ENCODE measurements around the gene XCR1.

The XCR1 gene

GRCh38 chr3:45987368-45988291, 39.7 kb downstream of the XCR1 start:
- TF ChIP-seq CTCF (IDR thresholded peaks at IDR 0.05; ENCODE audit: borderline replicate concordance, insufficient read depth, low read depth, low read length) = no peak
- no peak overlapping the region for H3K4me3 ChIP-seq (ENCODE audit: low read depth, low read length)

GRCh38 chr3:45986303-45986982, 40.8 kb downstream of the XCR1 start:
- TF ChIP-seq CTCF (IDR thresholded peaks at IDR 0.05; ENCODE audit: borderline replicate concordance, insufficient read depth, low read depth, low read length) = no peak
- no peak overlapping the region for H3K4me3 ChIP-seq (ENCODE audit: low read depth, low read length)

- no peak for TF ChIP-seq CTCF (IDR thresholded peaks at IDR 0.05; ENCODE audit: borderline replicate concordance, insufficient read depth, low read depth, low read length)
- H3K4me3 ChIP-seq (ENCODE audit: low read depth, low read length) = no peak overlapping the region
Observed at GRCh38 chr3:45985532-45986302, 41.6 kb downstream of the XCR1 start.

GRCh38 chr3:45984331-45985312, 42.7 kb downstream of the XCR1 start:
- TF ChIP-seq CTCF (IDR thresholded peaks at IDR 0.05; ENCODE audit: borderline replicate concordance, insufficient read depth, low read depth, low read length) = no peak
- H3K4me3 ChIP-seq (ENCODE audit: low read depth, low read length) = no peak overlapping the region

GRCh38 chr3:45983770-45984169, 43.5 kb downstream of the XCR1 start:
- no peak overlapping the region for H3K4me3 ChIP-seq (ENCODE audit: low read depth, low read length)
- no peak for TF ChIP-seq CTCF (IDR thresholded peaks at IDR 0.05; ENCODE audit: borderline replicate concordance, insufficient read depth, low read depth, low read length)

All from GM12875 (cell line).